ENCODE results near the gene OBSCN. TPM values are rescaled to one million over a fixed set of nuclear protein-coding genes. Genes with fewer than 3 reads are reported as not detected.

The OBSCN gene
- total and polyA plus RNA-seq, 2 of the 4 experiments (the other 2 are of a cell fraction), result 4.1 to 9.5 TPM

GRCh38 chr1:228369608-228370438, 162.0 kb downstream of the OBSCN start:
- no TSS peak for BruUV-seq (replicated peaks)
- WGBS, 2 experiments (ENCODE audit: extremely low coverage in 2 of 2, insufficient read length in 1 of 2), result 91% methylated on average over 13 of the region's 18 CpGs; no CpG with 5 or more reads in 1 of the 2 experiments
- ChIA-PET POLR2A (ENCODE audit: unreplicated experiment) (no interaction called here), CTCF (no interaction called here)
- Histone ChIP-seq H3K27ac (ENCODE audit: insufficient read depth, low read length) (no peak overlapping the region), H2BK20ac (ENCODE audit: low read depth, low read length) (no peak overlapping the region), H3K79me1 (ENCODE audit: low read depth in 1 of 2, low read length in 2 of 2) (no peaks in the 10 kb centered on the region), H4K91ac (ENCODE audit: insufficient read depth, low read depth, low read length) (no peak overlapping the region), H2AK9ac (replicated peaks; ENCODE audit: low read depth, low read length, poor library complexity) (no peak overlapping the region), H3K18ac (ENCODE audit: low read depth, low read length) (no peak overlapping the region), H2BK5ac (ENCODE audit: low read depth, low read length, poor library complexity, severe bottlenecking) (no peak overlapping the region), H3K27me3 (ENCODE audit: control insufficient read depth, insufficient read depth, low read length) (0 out of 2 replicates have a peak, but pooled peaks cover 3% of the 10 kb centered on the region), H3K4me3 (ENCODE audit: insufficient read depth, low read depth, low read length) (no peak overlapping the region), H3K4me1 (ENCODE audit: control insufficient read depth, insufficient read depth, low read length) (peaks cover 7% of the 10 kb centered on the region; the same call in 1 of the 2 replicates), H3K9ac (ENCODE audit: low read depth, low read length) (no peak overlapping the region), H3K9me3 (ENCODE audit: control insufficient read depth, insufficient read depth, low read length) (no peaks in the 10 kb centered on the region), H3K36me3 (ENCODE audit: control insufficient read depth, insufficient read depth, low read length) (no peaks in the 10 kb centered on the region), H4K8ac (ENCODE audit: low read depth in 2 of 2, low read length in 2 of 2) (no peak overlapping the region), H4K20me1 (ENCODE audit: insufficient read depth, low read length) (no peaks in the 10 kb centered on the region), H3K56ac (ENCODE audit: extremely low read depth, insufficient read depth, low read length) (no peak overlapping the region), H3K4ac (ENCODE audit: low read depth, low read length) (no peak overlapping the region), H3K4me2 (ENCODE audit: low read depth, low read length) (no peak overlapping the region), H4K5ac (ENCODE audit: low read depth, low read length) (no peak overlapping the region), H2AK5ac (ENCODE audit: low read depth, low read length) (0 out of 2 replicates have a peak overlapping the region, but pooled peaks have one; percentile 16), H3K23ac (ENCODE audit: low read depth, low read length) (no peak overlapping the region), H2BK15ac (ENCODE audit: low read depth, low read length) (no peak overlapping the region), H2BK120ac (ENCODE audit: low read depth, low read length) (no peak overlapping the region), H3K14ac (replicated peaks; ENCODE audit: low read depth, low read length) (no peak overlapping the region), H3K9me1 (ENCODE audit: insufficient read depth, low read length) (no peaks in the 10 kb centered on the region), H2AFZ (replicated peaks; ENCODE audit: low read length, poor library complexity) (no peak overlapping the region)
- in situ Hi-C loops (cut with MboI; ENCODE audit: low sequenced_read_pairs), result no loop called here
- dilution Hi-C loops (cut with HindIII; ENCODE audit: low sequenced_read_pairs, unreplicated experiment), result no loop called here
- DNase-seq, result no peak
- ATAC-seq (ENCODE audit: low read depth), result no peak; the same call in 1 of the 2 replicates
- intact Hi-C loops (cut with micrococcal nuclease), result no loop called here
- TF ChIP-seq RCOR1 (IDR thresholded peaks at IDR 0.05; ENCODE audit: insufficient replicate concordance, low read length), result no peak
- TF ChIP-seq, protein P1, sequence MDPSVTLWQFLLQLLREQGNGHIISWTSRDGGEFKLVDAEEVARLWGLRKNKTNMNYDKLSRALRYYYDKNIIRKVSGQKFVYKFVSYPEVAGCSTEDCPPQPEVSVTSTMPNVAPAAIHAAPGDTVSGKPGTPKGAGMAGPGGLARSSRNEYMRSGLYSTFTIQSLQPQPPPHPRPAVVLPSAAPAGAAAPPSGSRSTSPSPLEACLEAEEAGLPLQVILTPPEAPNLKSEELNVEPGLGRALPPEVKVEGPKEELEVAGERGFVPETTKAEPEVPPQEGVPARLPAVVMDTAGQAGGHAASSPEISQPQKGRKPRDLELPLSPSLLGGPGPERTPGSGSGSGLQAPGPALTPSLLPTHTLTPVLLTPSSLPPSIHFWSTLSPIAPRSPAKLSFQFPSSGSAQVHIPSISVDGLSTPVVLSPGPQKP (IDR thresholded peaks at IDR 0.05; ENCODE audit: borderline replicate concordance, low read depth, low read length), result no peak
- no peak for TF ChIP-seq USF2 (IDR thresholded peaks at IDR 0.05; ENCODE audit: low read depth, low read length)
- no peak for TF ChIP-seq POLR2A (IDR thresholded peaks at IDR 0.05; ENCODE audit: low read depth, low read length)
- no peak for TF ChIP-seq RAD21 (IDR thresholded peaks at IDR 0.05; ENCODE audit: low read length)
- no peak for TF ChIP-seq MAFK (IDR thresholded peaks at IDR 0.05; ENCODE audit: low read depth, low read length)
- TF ChIP-seq, protein P2, sequence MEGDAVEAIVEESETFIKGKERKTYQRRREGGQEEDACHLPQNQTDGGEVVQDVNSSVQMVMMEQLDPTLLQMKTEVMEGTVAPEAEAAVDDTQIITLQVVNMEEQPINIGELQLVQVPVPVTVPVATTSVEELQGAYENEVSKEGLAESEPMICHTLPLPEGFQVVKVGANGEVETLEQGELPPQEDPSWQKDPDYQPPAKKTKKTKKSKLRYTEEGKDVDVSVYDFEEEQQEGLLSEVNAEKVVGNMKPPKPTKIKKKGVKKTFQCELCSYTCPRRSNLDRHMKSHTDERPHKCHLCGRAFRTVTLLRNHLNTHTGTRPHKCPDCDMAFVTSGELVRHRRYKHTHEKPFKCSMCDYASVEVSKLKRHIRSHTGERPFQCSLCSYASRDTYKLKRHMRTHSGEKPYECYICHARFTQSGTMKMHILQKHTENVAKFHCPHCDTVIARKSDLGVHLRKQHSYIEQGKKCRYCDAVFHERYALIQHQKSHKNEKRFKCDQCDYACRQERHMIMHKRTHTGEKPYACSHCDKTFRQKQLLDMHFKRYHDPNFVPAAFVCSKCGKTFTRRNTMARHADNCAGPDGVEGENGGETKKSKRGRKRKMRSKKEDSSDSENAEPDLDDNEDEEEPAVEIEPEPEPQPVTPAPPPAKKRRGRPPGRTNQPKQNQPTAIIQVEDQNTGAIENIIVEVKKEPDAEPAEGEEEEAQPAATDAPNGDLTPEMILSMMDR (conservative IDR thresholded peaks at IDR 0.05; ENCODE audit: low read depth, low read length), result no peak
- no peak for TF ChIP-seq SMC3 (IDR thresholded peaks at IDR 0.05; ENCODE audit: low read depth, low read length)
- TF ChIP-seq FOS (IDR thresholded peaks at IDR 0.05; ENCODE audit: low read depth, low read length), result no peak
- no peak for TF ChIP-seq CHD1 (IDR thresholded peaks at IDR 0.05; ENCODE audit: low read depth, low read length)
- no peak for TF ChIP-seq RFX5 (IDR thresholded peaks at IDR 0.05; ENCODE audit: low read depth, low read length)
- TF ChIP-seq MXI1 (IDR thresholded peaks at IDR 0.05; ENCODE audit: borderline replicate concordance, low read depth, low read length), result no peak
- no peak for TF ChIP-seq CEBPB (IDR thresholded peaks at IDR 0.05; ENCODE audit: low read depth, low read length)
- no peak for TF ChIP-seq BHLHE40 (IDR thresholded peaks at IDR 0.05; ENCODE audit: low read depth, low read length)
- no peak for TF ChIP-seq NFE2L2 (IDR thresholded peaks at IDR 0.05; ENCODE audit: low read depth, low read length)
